Left cardiac atrium (tissue), 4 donors: ENCODE measurements around the gene TMEM131. TPM values are rescaled to one million over a fixed set of nuclear protein-coding genes. Genes with fewer than 3 reads are reported as not detected.

Experiments used
- ATAC-seq, 2 donors: fragments of 200-7000 bp; cut with Tn5 transposase; one replicate each; pipeline ENCODE4 v1.9.1; 2020; ENCODE audit warnings: mild to moderate bottlenecking in 2 of 2, moderate library complexity in 2 of 2
- DNase-seq: peaks from one replicate; pipeline ENCODE4 v3.0.0-alpha.2; 2020
- intact Hi-C, 2 donors: fragments of 100-400 bp; cut with DNase I; formaldehyde crosslinking; loops; one replicate each; pipeline versions ENCODE4 v1.14.1 to v1.15.1; 2022 to 2023
- total RNA-seq, 2 donors: library from RNA; stranded (reverse); fragmentation: NEBNext Ultra II Directional; extraction: Animal tissue kit (Norgen Biotek cat#: 25700); gene quantifications; one replicate each; pipeline ENCODE4 v1.2.1, GENCODE V29; 2021
- donor health status: DM: no; HTN: yes; CAD: no.
- donor health status: DM: no; HTN: yes; CAD: no; lungs with severe emphysema.
- donor health status: DM: yes; HTN: yes; CAD: no.
- donor health status: Dilated cardiomyopathy.

Gene TMEM131
- total RNA-seq, 2 donors from 2014 or later, result 26.2 to 26.5 TPM

- intact Hi-C loops, result loop anchor here (2.0 to 10.0 kb wide), 4 partner anchors 189 to 579 kb away; partner anchors contain the start of gene TMEM131 (in 1 of the 2)
- ATAC-seq (no peak), DNase-seq (no peak)
Measured at GRCh38 chr2:97805776-97806175, 190.0 kb downstream of the TMEM131 start.

- DNase-seq, result no peak
- no peak for ATAC-seq
- intact Hi-C loops, result loop anchor here (10.0 kb wide), 3 partner anchors 194 to 584 kb away; partner anchors contain the start of gene TMEM131 (in 1 of the 2)
Measured at GRCh38 chr2:97801028-97801427, 194.7 kb downstream of the TMEM131 start.

- intact Hi-C loops, result no loop called here
- DNase-seq (no peak), ATAC-seq (no peak)
Measured at GRCh38 chr2:97798416-97798815, 197.3 kb downstream of the TMEM131 start.

- DNase-seq (no peak), ATAC-seq (no peak)
- intact Hi-C loops, result no loop called here
Measured at GRCh38 chr2:97797355-97797754, 198.4 kb downstream of the TMEM131 start.

- ATAC-seq, result no peak
- DNase-seq, result no peak
- intact Hi-C loops, result no loop called here
Measured at GRCh38 chr2:97796465-97797126, 199.2 kb downstream of the TMEM131 start.

GRCh38 chr2:97792416-97792815 is 203.3 kb downstream of the TMEM131 start:
- DNase-seq (no peak), ATAC-seq (no peak)
- intact Hi-C loops, result loop anchor here in 1 of 2 donors (5.0 kb wide), 1 partner anchor 50 kb away; no protein-coding TSS in a partner anchor

GRCh38 chr2:97788986-97789644 is 206.6 kb downstream of the TMEM131 start:
- ATAC-seq (peak; percentile 19 to 58), DNase-seq (no peak)
- intact Hi-C loops, result no loop called here

- ATAC-seq, result peak in 1 of 2 donors; percentile 63
- intact Hi-C loops, result no loop called here
- DNase-seq, result no peak
Measured at GRCh38 chr2:97785818-97786217, 209.9 kb downstream of the TMEM131 start.

- DNase-seq (no peak), ATAC-seq (no peak)
- intact Hi-C loops, result no loop called here
Measured at GRCh38 chr2:97784953-97785352, 210.8 kb downstream of the TMEM131 start.

GRCh38 chr2:97781981-97782380 is 213.8 kb downstream of the TMEM131 start:
- ATAC-seq (peak; percentile 76 to 81), DNase-seq (no peak)
- intact Hi-C loops, result no loop called here

- no peak for ATAC-seq
- intact Hi-C loops, result no loop called here
Measured at GRCh38 chr2:97779141-97779540, 216.6 kb downstream of the TMEM131 start.

GRCh38 chr2:97775074-97775473 is 220.7 kb downstream of the TMEM131 start:
- intact Hi-C loops, result no loop called here
- peak in 1 of 2 donors; percentile 45 for ATAC-seq
- DNase-seq, result no peak

More at GRCh38 chr2:97779141-97779540, 216.6 kb downstream of the TMEM131 start:
- no peak for DNase-seq

- intact Hi-C loops, result no loop called here
- DNase-seq (no peak), ATAC-seq (peak; percentile 48 to 57)
Measured at GRCh38 chr2:97774425-97774824, 221.3 kb downstream of the TMEM131 start.

GRCh38 chr2:97770445-97770844 is 225.3 kb downstream of the TMEM131 start:
- no peak for DNase-seq

GRCh38 chr2:97769711-97770110 is 226.0 kb downstream of the TMEM131 start:
- ATAC-seq (no peak), DNase-seq (no peak)
- intact Hi-C loops, result no loop called here

More at GRCh38 chr2:97770445-97770844, 225.3 kb downstream of the TMEM131 start:
- intact Hi-C loops, result no loop called here
- ATAC-seq, result no peak

GRCh38 chr2:97769308-97769707 is 226.4 kb downstream of the TMEM131 start:
- peak; percentile 71 to 80 for ATAC-seq
- no peak for DNase-seq
- intact Hi-C loops, result no loop called here

GRCh38 chr2:97766567-97766966 is 229.2 kb downstream of the TMEM131 start:
- intact Hi-C loops, result no loop called here
- DNase-seq (peak; percentile 62), ATAC-seq (peak in 1 of 2 donors; percentile 30)

GRCh38 chr2:97765933-97766332 is 229.8 kb downstream of the TMEM131 start:
- ATAC-seq (no peak), DNase-seq (no peak)
- intact Hi-C loops, result no loop called here

- ATAC-seq, result no peak
- intact Hi-C loops, result no loop called here
Measured at GRCh38 chr2:97764559-97765263, 231.0 kb downstream of the TMEM131 start.

More at GRCh38 chr2:97764559-97765263, 231.0 kb downstream of the TMEM131 start:
- DNase-seq, result no peak
